ENCODE measurements around the gene ST7. TPM values are rescaled to one million over a fixed set of nuclear protein-coding genes. Genes with fewer than 3 reads are reported as not detected.

ST7 gene
- polyA plus RNA-seq, 1 donor from 2014 or later = 76.8 TPM

DNA sequence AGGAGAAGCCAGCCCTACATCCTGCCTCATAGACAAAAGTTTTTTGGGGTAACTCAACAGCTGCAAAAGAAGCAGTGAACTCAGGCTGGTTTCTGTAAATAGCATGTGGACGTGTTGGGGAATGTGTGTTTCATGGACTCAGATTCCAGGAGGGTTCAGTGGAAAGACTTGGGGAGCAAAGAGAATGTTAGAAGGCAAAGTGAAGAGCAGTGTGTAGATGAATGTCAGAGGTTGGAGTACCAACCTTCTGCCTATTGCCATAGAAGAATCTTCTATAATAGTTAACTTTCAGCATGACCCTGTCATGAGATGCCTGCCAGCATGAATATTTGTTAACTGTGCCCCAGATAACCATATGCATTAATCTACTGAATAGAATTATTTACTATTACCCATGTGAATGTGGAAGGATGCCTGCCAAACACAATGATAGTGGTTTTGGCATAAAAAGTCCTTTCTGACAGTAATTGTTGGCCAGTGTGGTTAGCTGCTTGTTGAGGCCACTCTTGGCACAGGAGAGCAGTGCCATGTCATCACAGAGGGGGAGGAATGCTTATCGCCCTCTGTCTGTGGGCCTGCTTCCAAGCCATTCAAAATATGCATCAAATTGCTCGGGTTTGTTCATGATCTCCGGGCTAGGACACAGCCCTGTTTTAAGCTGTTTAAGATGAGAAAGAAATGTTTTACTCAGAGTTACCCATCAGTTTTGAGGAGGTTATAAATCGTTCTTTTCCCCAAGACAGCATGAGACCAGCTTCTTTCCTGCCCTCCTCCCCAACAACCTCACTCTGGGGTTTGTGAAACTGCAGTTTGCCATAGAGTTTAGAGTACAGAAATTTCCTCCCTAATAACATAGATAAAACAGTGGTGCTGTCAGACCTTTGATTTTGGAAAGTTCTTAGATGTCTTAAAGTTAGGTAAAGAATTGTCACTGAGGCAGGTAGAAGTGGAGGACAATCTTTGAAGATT is 204.2 kb downstream of the ST7 start:
- Histone ChIP-seq H2AFZ (ENCODE audit: low read depth, low read length) (no peak overlapping the region), H3K36me3 (ENCODE audit: insufficient read depth, low read length) (peaks cover 6% of the 10 kb centered on the region), H3K9me2 (ENCODE audit: insufficient read depth, low read length) (no peaks in the 10 kb centered on the region), H3K27ac (ENCODE audit: low read length) (no peak overlapping the region), H3F3A (ENCODE audit: insufficient read depth, low read length, poor library complexity, severe bottlenecking) (no peaks in the 10 kb centered on the region), H4K20me1 (ENCODE audit: insufficient read depth) (no peaks in the 10 kb centered on the region), H3K9ac (ENCODE audit: low read length) (no peak overlapping the region), H3K9me3 (ENCODE audit: low read length) (no peaks in the 10 kb centered on the region), H3K27me3 (ENCODE audit: insufficient read depth, low read depth, low read length) (no peaks in the 10 kb centered on the region), H3K79me2 (replicated peaks; ENCODE audit: insufficient read depth, low read length) (no peaks in the 10 kb centered on the region), H3K4me2 (ENCODE audit: low read length) (no peak overlapping the region), H3K4me3 (ENCODE audit: low read length) (no peak overlapping the region)
- TF ChIP-seq EZH2 (IDR thresholded peaks at IDR 0.05; ENCODE audit: borderline replicate concordance, insufficient read depth, low read length, poor library complexity, severe bottlenecking) = no peak
- no peak for TF ChIP-seq RAD21 (conservative IDR thresholded peaks at IDR 0.05)
- no peak for TF ChIP-seq EP300 (conservative IDR thresholded peaks at IDR 0.05; ENCODE audit: poor library complexity, severe bottlenecking)
- no peak for TF ChIP-seq TAF1 (IDR thresholded peaks at IDR 0.05; ENCODE audit: low read depth)
- no peak for TF ChIP-seq POLR2AphosphoS5 (IDR thresholded peaks at IDR 0.05)
- no peak for TF ChIP-seq REST (IDR thresholded peaks at IDR 0.05; ENCODE audit: borderline replicate concordance)
- no peak for TF ChIP-seq MXI1 (conservative IDR thresholded peaks at IDR 0.05; ENCODE audit: poor library complexity, severe bottlenecking)
- TF ChIP-seq SMC3 (conservative IDR thresholded peaks at IDR 0.05; ENCODE audit: poor library complexity) = no peak
- TF ChIP-seq, protein P1, sequence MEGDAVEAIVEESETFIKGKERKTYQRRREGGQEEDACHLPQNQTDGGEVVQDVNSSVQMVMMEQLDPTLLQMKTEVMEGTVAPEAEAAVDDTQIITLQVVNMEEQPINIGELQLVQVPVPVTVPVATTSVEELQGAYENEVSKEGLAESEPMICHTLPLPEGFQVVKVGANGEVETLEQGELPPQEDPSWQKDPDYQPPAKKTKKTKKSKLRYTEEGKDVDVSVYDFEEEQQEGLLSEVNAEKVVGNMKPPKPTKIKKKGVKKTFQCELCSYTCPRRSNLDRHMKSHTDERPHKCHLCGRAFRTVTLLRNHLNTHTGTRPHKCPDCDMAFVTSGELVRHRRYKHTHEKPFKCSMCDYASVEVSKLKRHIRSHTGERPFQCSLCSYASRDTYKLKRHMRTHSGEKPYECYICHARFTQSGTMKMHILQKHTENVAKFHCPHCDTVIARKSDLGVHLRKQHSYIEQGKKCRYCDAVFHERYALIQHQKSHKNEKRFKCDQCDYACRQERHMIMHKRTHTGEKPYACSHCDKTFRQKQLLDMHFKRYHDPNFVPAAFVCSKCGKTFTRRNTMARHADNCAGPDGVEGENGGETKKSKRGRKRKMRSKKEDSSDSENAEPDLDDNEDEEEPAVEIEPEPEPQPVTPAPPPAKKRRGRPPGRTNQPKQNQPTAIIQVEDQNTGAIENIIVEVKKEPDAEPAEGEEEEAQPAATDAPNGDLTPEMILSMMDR (IDR thresholded peaks at IDR 0.05; ENCODE audit: poor library complexity, severe bottlenecking) = no peak

DNA sequence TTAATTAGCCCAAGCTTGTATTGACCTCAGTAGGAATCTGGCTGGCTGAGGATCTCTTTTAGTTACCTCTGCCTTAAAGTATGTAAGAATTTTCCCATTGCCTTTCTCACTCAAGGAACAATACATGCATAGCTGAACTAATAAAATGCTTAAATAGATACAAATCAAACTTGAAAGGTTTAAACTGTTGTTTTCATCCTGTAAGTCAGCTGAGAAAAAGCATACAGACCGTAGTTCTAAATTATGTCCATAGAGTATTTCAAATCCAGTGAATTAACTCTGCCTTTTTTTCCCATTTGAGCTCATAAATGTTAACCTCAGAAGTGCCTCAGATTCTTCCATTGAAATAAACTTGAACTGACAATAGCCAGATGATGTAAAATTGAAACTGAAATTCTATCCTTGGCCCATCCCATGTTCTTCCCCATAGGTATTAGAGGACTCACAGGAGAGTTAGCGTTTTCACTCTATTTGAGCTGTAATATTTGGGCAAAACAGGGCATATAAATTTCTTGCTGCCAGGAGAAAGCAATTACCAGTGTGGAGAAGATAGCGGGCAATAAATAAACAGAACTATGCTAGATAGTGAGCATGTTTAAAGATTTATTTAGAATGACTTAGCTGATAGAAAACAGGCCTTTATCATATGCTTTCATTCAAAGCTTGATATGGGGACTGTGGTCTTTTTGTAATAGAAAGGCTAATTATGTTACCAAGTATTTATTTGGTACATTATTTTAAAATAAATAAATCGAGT is 205.8 kb downstream of the ST7 start:
- TF ChIP-seq EZH2 (IDR thresholded peaks at IDR 0.05; ENCODE audit: borderline replicate concordance, insufficient read depth, low read length, poor library complexity, severe bottlenecking) = no peak
- TF ChIP-seq MXI1 (conservative IDR thresholded peaks at IDR 0.05; ENCODE audit: poor library complexity, severe bottlenecking) = no peak
- no peak for TF ChIP-seq POLR2AphosphoS5 (IDR thresholded peaks at IDR 0.05)
- TF ChIP-seq SMC3 (conservative IDR thresholded peaks at IDR 0.05; ENCODE audit: poor library complexity) = no peak
- no peak for TF ChIP-seq REST (IDR thresholded peaks at IDR 0.05; ENCODE audit: borderline replicate concordance)
- TF ChIP-seq, protein P1 (IDR thresholded peaks at IDR 0.05; ENCODE audit: poor library complexity, severe bottlenecking) = no peak
- TF ChIP-seq TAF1 (IDR thresholded peaks at IDR 0.05; ENCODE audit: low read depth) = no peak
- no peak for TF ChIP-seq EP300 (conservative IDR thresholded peaks at IDR 0.05; ENCODE audit: poor library complexity, severe bottlenecking)
- no peak for TF ChIP-seq RAD21 (conservative IDR thresholded peaks at IDR 0.05)
- Histone ChIP-seq H3K36me3 (ENCODE audit: insufficient read depth, low read length) (peaks cover 6% of the 10 kb centered on the region), H2AFZ (ENCODE audit: low read depth, low read length) (no peak overlapping the region), H3K27me3 (ENCODE audit: insufficient read depth, low read depth, low read length) (no peaks in the 10 kb centered on the region), H3K9me3 (ENCODE audit: low read length) (no peaks in the 10 kb centered on the region), H3K9ac (ENCODE audit: low read length) (no peak overlapping the region), H4K20me1 (ENCODE audit: insufficient read depth) (no peaks in the 10 kb centered on the region), H3K4me2 (ENCODE audit: low read length) (no peak overlapping the region), H3K4me3 (ENCODE audit: low read length) (no peak overlapping the region), H3F3A (ENCODE audit: insufficient read depth, low read length, poor library complexity, severe bottlenecking) (no peaks in the 10 kb centered on the region), H3K27ac (ENCODE audit: low read length) (no peak overlapping the region), H3K9me2 (ENCODE audit: insufficient read depth, low read length) (no peaks in the 10 kb centered on the region), H3K79me2 (replicated peaks; ENCODE audit: insufficient read depth, low read length) (no peaks in the 10 kb centered on the region)
